ENCODE results near the gene REEP2.
"Not testable (repeated sequence)": the region's sequence is repeated elsewhere in the genome, so short reads cannot be mapped to it uniquely, and the experiment has no call there.

REEP2 gene

GRCh38 chr5:138466900-138467710 is 28.2 kb downstream of the REEP2 start:
- DNase-seq = no peak

GRCh38 chr5:138467711-138468132 is 28.9 kb downstream of the REEP2 start:
- no peak for DNase-seq

- no peak for DNase-seq
Observed at GRCh38 chr5:138468133-138468965, 29.5 kb downstream of the REEP2 start.

- no peak for DNase-seq
Observed at GRCh38 chr5:138468966-138469539, 30.2 kb downstream of the REEP2 start.

- peak; percentile 38 for DNase-seq
Observed at GRCh38 chr5:138469540-138470321, 30.9 kb downstream of the REEP2 start.

- DNase-seq = no peak
Observed at GRCh38 chr5:138470322-138471051, 31.6 kb downstream of the REEP2 start.

- no peak for DNase-seq
Observed at GRCh38 chr5:138471052-138471361, 32.1 kb downstream of the REEP2 start.

GRCh38 chr5:138472353-138472752 is 33.5 kb downstream of the REEP2 start:
- DNase-seq = no peak

GRCh38 chr5:138473151-138473550 is 34.3 kb downstream of the REEP2 start:
- not testable (repeated sequence) for DNase-seq

GRCh38 chr5:138476918-138477317 is 38.1 kb downstream of the REEP2 start:
- no peak for DNase-seq

- DNase-seq = no peak
Observed at GRCh38 chr5:138482638-138483037, 43.8 kb downstream of the REEP2 start.

- DNase-seq = no peak
Observed at GRCh38 chr5:138488481-138488945, 49.7 kb downstream of the REEP2 start.

- DNase-seq = peak; percentile 29
Observed at GRCh38 chr5:138489683-138490061, 50.8 kb downstream of the REEP2 start.

- DNase-seq = no peak
Observed at GRCh38 chr5:138490648-138491283, 51.9 kb downstream of the REEP2 start.

- DNase-seq = no peak
Observed at GRCh38 chr5:138491284-138491648, 52.4 kb downstream of the REEP2 start.

GRCh38 chr5:138491669-138492559 is 53.1 kb downstream of the REEP2 start:
- DNase-seq = peak; percentile 66

- DNase-seq = no peak
Observed at GRCh38 chr5:138492560-138493045, 53.7 kb downstream of the REEP2 start.

GRCh38 chr5:138495351-138495750 is 56.5 kb downstream of the REEP2 start:
- no peak for DNase-seq
